Right lobe of liver (tissue), 4 donors: Measurements from ENCODE around the gene GGACT.

Experiments used
- POLR2A ChIP-seq: fragments of 450-650 bp; IDR thresholded peaks from one replicate; pipeline ENCODE4 v1.6.1; 2017; ENCODE audit warnings: antibody characterized with exemption, mild to moderate bottlenecking
- TF ChIP-seq, protein P1 (sequence below), 4 donors: fragments of 200-600 bp in 3 of 4; fragments of 450-650 bp in 1 of 4; IDR thresholded peaks; one replicate each; pipeline versions ENCODE4 v1.5.1 to v1.8.0; 2016 to 2022; ENCODE audit warnings: antibody characterized with exemption in 4 of 4, mild to moderate bottlenecking in 2 of 4
- donor health status: DM: no; HTN: no; CAD: no.
- donor health status: DM: no; HTN: no; CAD: no.
- donor health status: DM: no; HTN: yes; CAD: no.

DNA sequence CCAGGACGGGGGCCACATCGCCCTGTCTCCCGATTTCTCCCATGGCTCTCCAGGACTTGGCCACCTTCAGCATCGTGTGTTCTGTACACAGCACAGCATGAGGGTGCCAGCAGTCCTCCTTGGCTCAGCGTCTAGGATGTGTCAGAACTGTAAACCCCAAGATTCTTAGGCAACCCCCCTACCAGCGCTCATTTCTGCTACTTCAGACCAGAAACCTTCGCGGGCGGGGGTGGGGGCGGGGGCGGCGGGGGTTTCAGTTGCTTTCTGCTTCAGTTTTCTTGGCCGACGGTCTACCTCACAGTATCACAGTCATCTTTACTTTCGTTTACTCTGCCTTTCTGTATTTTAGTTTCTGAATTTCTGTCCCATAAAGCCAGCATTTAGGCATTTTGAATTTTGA is 82.4 kb downstream of the GGACT start:
- TF ChIP-seq, protein P1, sequence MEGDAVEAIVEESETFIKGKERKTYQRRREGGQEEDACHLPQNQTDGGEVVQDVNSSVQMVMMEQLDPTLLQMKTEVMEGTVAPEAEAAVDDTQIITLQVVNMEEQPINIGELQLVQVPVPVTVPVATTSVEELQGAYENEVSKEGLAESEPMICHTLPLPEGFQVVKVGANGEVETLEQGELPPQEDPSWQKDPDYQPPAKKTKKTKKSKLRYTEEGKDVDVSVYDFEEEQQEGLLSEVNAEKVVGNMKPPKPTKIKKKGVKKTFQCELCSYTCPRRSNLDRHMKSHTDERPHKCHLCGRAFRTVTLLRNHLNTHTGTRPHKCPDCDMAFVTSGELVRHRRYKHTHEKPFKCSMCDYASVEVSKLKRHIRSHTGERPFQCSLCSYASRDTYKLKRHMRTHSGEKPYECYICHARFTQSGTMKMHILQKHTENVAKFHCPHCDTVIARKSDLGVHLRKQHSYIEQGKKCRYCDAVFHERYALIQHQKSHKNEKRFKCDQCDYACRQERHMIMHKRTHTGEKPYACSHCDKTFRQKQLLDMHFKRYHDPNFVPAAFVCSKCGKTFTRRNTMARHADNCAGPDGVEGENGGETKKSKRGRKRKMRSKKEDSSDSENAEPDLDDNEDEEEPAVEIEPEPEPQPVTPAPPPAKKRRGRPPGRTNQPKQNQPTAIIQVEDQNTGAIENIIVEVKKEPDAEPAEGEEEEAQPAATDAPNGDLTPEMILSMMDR (IDR thresholded peaks at IDR 0.05): no peak
- TF ChIP-seq POLR2A: no peak
